Dedifferentiated amniotic fluid mesenchymal stem cell (primary cell): ENCODE results near the gene GPR183.

Experiments
- DNase-seq: peaks from one replicate; pipeline ENCODE4 v3.0.0-alpha.2; 2016; ENCODE audit errors: extremely low spot score

GPR183 gene

DNA sequence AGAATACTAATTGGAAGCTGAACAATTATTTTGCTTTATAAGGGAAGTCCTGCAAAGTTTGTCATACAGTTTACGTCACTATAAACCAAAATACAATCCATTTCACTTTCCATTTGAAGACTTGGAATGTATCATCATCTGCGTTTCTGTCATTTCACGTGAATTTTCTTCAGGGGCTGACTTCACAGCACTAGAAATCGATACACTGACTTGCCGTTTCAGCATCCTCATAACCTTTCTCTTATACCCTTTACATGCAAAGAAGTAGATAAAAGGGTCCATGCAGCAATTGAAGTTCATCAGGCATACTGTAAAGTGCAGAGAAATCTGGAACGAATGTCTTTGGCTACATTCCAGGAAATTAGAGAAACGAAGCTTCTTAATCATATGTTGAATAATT is 12.2 kb downstream of the GPR183 start:
- no peak for DNase-seq

DNA sequence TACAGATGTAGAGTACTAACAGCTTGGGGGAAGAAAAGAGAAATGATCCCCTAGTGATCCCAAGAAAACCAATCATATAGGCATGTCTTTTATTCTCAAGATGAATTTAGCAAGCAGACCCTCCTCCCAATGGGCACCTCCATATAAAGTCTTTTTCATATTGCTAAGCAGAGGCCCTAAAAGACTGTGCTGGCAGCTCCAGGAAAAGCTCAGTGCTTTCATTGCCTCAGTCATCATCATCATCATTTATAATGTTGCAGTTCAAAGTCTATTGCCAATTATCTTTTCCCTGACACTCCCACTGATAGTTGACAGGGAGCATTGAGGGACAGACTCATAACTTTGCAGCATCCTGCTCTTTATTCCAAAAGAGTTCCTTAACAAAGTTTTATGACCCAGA is 13.0 kb downstream of the GPR183 start:
- no peak for DNase-seq

DNA sequence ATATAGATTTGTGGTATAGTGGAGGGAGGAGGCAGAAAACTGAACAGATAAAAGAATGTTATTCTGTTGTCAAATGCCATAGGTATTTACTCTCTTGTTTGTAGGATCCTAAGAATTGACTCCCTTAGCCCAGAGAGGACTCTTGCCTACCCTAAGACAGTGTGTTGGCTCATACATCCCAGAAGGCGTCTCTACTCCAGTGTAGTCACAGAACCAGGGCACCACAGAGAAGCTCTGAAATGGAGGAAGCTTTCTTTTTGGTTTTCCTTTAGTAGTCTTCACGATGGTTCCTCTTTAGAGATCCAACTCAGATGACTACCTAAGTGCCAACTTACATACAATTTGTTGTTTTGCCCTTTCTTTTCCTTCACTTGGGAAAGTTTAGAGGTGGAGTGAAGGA is 14.0 kb downstream of the GPR183 start:
- no peak for DNase-seq

GRCh38 chr13:99290894-99291293 is 16.3 kb downstream of the GPR183 start:
- no peak for DNase-seq

- DNase-seq: no peak
These were observed 17.4 kb downstream of the GPR183 start for GRCh38 chr13:99289674-99290337.

- DNase-seq: no peak
These were observed 17.9 kb downstream of the GPR183 start for GRCh38 chr13:99289271-99289670.

GRCh38 chr13:99288089-99288488 is 19.1 kb downstream of the GPR183 start:
- DNase-seq: no peak

- no peak for DNase-seq
These were observed 19.6 kb downstream of the GPR183 start for GRCh38 chr13:99287551-99287950.

- DNase-seq: no peak
These were observed 21.6 kb downstream of the GPR183 start for GRCh38 chr13:99285432-99286182.

GRCh38 chr13:99282264-99283231 is 24.7 kb downstream of the GPR183 start:
- DNase-seq: no peak

DNA sequence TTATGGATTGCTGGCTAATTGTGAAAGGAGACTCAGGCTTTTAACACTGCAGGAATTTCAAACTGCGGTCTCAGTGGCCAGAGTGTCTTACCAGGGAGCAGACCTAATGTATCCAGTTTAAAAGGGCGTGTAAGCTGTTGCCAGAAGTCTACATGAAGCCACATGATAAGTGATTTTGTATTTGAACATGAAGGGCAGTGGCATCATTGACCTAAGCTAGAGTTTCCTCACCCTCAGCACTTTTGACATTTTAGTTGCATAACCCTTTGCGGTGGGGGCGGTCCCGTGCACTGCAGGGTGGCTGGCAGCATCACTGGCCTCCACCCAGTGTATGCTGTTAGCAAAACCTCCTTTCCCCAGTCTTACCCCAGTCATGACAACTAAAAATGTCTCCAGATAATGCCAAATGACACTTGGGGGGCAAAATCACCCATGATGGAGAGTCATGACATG is 25.4 kb downstream of the GPR183 start:
- no peak for DNase-seq

GRCh38 chr13:99280166-99280565 is 27.0 kb downstream of the GPR183 start:
- no peak for DNase-seq

DNA sequence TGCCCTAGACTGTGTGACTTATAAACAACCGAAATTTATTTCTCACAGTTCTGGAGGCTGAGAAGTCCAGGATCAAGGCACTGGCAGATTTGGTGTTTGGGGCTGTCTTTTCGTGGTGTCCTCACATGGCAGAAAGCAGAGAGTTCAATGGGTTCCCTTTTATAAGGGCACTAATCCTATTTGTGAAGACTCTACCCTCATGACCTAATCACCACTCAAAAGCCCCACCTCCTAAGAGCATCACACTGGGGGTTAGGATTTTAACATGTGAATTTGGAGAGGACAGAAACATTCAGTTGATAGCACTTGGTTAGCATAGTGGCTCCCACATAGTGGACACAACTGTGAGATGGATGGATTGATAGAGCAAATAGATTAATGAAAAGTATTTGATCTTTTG is 27.6 kb downstream of the GPR183 start:
- DNase-seq: no peak

DNA sequence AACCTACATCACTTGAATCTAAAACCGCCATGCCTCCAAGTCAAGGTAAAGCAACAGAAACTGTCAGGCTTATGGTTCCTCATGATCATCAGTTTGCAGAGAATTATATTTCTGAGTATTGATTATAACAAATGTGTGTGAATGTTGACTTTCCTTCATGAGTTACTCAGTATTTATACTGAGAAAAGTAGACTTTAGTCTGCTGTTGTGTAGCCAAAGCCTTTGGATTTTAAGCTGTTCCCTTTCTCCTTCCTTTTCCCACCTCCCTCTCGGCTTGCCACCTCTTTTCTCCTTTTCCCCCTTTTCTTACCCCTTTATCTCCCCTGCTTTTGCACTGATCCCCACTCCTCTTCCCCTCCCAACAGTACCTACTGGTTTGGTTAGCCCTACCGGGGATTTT is 28.4 kb downstream of the GPR183 start:
- no peak for DNase-seq

GRCh38 chr13:99278200-99278599 is 29.0 kb downstream of the GPR183 start:
- DNase-seq: no peak

DNA sequence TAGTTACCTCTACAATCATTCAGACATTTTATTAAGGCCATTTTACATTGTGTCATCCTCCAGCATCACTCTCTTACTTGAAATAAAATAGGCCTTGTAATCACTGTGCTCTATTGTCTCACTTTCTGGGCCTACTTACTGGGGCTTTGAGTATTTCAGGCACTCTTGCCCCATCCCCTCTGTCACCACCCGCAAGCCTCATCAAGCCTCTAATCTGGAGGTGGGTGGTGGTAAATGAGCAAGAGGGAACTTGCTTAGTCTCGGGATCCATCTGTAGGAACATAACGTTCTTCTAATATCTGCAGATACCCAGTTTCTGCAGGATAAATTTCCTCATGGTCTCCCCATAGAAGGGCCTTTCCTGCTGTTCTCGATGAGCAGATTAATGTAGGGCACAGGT is 29.6 kb downstream of the GPR183 start:
- no peak for DNase-seq

DNA sequence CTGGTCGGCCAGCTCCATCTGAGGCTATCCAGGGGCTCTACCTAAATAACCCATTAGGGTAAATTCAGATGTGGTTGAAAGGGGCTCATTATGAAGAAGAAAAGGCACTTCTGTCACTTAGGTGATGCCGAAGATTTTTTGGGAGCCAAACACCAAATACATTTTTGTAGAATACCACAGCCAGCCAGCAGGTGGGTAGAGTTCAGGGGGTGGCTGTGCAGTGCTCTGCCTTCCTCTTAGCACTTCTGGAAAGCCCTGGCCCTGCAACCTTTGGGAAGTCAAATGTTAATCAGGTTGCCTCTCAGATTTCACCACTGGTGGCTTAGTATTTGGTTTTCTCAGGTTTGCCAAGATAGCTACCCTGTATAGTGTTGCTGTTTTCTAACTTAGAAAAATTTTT is 30.5 kb downstream of the GPR183 start:
- DNase-seq: no peak

GRCh38 chr13:99275093-99275469 is 32.1 kb downstream of the GPR183 start:
- DNase-seq: no peak

DNA sequence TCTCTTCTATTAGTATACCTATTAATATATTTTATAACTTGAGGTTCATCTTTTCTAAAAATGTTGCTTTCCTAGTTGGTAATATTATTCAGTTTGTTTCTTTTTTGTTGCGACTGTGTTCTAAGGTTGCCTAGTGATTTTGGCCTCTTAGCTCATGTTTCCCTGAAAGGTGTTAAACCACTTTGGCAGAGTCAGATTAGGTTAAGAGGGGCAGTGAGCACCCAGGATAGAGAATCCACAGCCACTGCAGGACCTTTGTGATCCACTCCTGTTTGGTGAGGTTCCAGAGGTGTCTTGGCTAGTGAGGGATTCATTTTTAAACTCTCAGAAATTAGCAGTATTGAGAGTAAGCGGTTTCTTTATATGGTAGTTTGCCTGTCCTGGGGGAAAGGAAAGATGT is 34.1 kb downstream of the GPR183 start:
- DNase-seq: no peak

GRCh38 chr13:99272481-99272880 is 34.7 kb downstream of the GPR183 start:
- DNase-seq: no peak

DNA sequence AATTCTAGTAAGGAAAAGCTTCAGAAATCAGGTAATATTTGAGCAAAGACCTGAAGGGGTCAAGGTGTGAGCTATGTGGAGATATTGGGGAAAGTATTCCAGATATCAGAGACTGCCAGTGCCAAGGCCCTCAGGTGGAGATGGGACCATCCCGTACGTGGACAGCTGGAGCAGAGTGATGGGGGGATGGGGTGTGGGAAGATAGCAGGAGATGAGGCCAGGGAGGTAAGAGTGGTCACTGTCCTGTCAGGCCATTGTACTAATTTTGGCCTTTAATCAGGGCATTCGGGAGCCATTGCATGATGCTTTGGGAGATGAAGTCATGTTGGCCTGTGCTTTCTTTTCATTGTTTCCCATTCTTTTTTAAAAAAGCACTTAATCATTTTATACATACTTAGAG is 36.0 kb downstream of the GPR183 start:
- no peak for DNase-seq

GRCh38 chr13:99270518-99270917 is 36.7 kb downstream of the GPR183 start:
- DNase-seq: no peak
